Mucosa of descending colon (tissue), 3 donors: ENCODE data around the gene KCNH5. TPM values are rescaled to one million over a fixed set of nuclear protein-coding genes. Genes with fewer than 3 reads are reported as not detected.
"Not testable (repeated sequence)": the region's sequence is repeated elsewhere in the genome, so short reads cannot be mapped to it uniquely, and the experiment has no call there.

ENCODE experiments used
- ATAC-seq: fragments of 200-7000 bp; cut with Tn5 transposase; one replicate; pipeline ENCODE4 v1.9.1; 2020; ENCODE audit warnings: mild to moderate bottlenecking, moderate library complexity
- DNase-seq, 3 donors: peaks; one replicate each; pipeline ENCODE4 v3.0.0-alpha.2; 2020
- H3K36me3 ChIP-seq: fragments of 200-600 bp; one replicate; pipeline ENCODE4 v1.8.0; 2021; ENCODE audit warnings: low read depth, mild to moderate bottlenecking
- H3K4me1 ChIP-seq: fragments of 200-600 bp; one replicate; pipeline ENCODE4 v1.8.0; 2021; ENCODE audit warnings: low read depth, mild to moderate bottlenecking
- H3K4me3 ChIP-seq: fragments of 200-600 bp; one replicate; pipeline ENCODE4 v1.8.0; 2021; ENCODE audit warnings: mild to moderate bottlenecking
- H3K9me3 ChIP-seq: fragments of 200-600 bp; one replicate; pipeline ENCODE4 v1.8.0; 2021; ENCODE audit warnings: mild to moderate bottlenecking
- intact Hi-C, 2 donors: fragments of 100-400 bp; cut with DNase I in 1 of 2; cut with micrococcal nuclease in 1 of 2; formaldehyde crosslinking; loops; one replicate each; pipeline versions ENCODE4 v1.11.0 to v1.11.1; 2022; cut with DNase I, micrococcal nuclease
- total RNA-seq, 3 donors: library from RNA; stranded (reverse); fragmentation: NEBNext Ultra II Directional in 2 of 3; extraction: Animal tissue kit (Norgen Biotek cat#: 25700) in 2 of 3; gene quantifications; one replicate each; pipeline versions ENCODE4 v1.2.1 to v1.2.4, GENCODE V29; 2021 to 2023
- TF ChIP-seq, protein P1 (sequence below): fragments of 200-600 bp; IDR thresholded peaks from one replicate; pipeline ENCODE4 v1.8.0; 2022; ENCODE audit warnings: antibody characterized with exemption, mild to moderate bottlenecking
- donor health status: DM: no; HTN: no; CAD: no; lungs with moderate emphysema.
- donor health status: DM: no; HTN: no; CAD: no.
- donor health status: DM: no; HTN: yes; CAD: no.

KCNH5 gene
- total RNA-seq, 3 donors from 2014 or later: 0.28 TPM; not detected in 2

DNA sequence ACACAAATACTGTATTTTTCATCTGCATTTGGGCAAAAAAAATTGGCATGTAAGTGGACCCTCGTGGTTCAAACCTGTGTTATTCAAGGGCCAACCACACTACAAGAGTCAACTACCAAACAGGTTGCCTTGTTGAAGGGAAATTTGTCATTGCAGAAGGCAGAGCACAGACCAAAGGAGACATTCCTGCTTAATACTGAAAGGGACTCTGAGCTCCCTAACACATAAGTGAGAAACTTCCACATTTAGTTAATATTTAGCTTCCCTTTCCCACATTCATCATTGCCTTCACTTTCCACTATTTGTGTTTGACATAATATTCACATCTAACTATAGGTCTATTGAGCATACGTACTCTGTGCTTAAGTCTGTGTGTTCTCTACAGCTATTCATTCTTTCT is 266.9 kb downstream of the KCNH5 start:
- ATAC-seq (no peak), DNase-seq (no peak)
- no peaks in the 10 kb centered on the region for H3K4me1 ChIP-seq
- intact Hi-C loops: no loop called here
- H3K4me3 ChIP-seq: no peak overlapping the region
- H3K36me3 ChIP-seq: no peaks in the 10 kb centered on the region
- TF ChIP-seq, protein P1, sequence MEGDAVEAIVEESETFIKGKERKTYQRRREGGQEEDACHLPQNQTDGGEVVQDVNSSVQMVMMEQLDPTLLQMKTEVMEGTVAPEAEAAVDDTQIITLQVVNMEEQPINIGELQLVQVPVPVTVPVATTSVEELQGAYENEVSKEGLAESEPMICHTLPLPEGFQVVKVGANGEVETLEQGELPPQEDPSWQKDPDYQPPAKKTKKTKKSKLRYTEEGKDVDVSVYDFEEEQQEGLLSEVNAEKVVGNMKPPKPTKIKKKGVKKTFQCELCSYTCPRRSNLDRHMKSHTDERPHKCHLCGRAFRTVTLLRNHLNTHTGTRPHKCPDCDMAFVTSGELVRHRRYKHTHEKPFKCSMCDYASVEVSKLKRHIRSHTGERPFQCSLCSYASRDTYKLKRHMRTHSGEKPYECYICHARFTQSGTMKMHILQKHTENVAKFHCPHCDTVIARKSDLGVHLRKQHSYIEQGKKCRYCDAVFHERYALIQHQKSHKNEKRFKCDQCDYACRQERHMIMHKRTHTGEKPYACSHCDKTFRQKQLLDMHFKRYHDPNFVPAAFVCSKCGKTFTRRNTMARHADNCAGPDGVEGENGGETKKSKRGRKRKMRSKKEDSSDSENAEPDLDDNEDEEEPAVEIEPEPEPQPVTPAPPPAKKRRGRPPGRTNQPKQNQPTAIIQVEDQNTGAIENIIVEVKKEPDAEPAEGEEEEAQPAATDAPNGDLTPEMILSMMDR: no peak
- H3K9me3 ChIP-seq: peaks cover 33% of the 10 kb centered on the region

DNA sequence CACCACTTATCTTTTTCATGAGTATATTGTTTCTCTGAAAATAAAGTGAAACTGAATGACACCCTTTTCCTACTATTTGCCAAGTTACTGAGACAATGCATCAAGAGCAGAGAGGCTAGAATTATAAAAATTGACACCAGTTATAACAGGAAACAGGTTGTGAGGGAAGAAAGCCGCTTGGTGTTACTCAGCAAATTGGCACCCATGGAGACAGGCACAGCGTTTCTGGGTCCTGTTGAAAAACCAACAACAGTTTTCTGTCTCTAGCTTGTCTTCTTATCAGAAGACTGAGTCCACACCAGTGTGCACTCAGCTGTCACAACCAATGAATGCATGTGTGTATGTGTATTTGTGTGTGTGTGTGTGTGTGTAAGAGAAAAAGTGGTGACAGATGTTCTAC is 267.7 kb downstream of the KCNH5 start:
- peaks cover 31% of the 10 kb centered on the region for H3K9me3 ChIP-seq
- DNase-seq (no peak), ATAC-seq (no peak)
- TF ChIP-seq, protein P1: no peak
- intact Hi-C loops: no loop called here
- no peaks in the 10 kb centered on the region for H3K4me1 ChIP-seq
- H3K4me3 ChIP-seq: no peak overlapping the region
- no peaks in the 10 kb centered on the region for H3K36me3 ChIP-seq

DNA sequence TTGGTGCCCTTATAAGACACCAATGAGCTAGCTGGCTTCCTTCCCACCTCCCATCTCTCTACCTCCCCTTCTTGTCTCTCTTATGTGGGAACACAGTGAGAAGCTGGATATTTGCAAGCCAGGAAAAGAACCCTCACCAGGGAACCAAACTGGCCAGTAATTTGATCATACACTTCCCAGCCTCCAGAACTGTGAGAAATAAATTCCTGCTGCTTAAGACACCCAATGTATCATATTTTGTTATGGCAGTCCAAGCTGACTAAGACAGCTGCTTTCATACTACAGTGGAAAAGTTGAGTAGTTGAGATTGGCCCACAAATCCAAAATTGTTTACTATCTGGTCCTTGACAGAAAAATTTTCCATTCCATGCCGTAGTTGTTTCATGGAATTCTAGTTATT is 269.0 kb downstream of the KCNH5 start:
- H3K4me1 ChIP-seq: no peaks in the 10 kb centered on the region
- intact Hi-C loops: no loop called here

DNA sequence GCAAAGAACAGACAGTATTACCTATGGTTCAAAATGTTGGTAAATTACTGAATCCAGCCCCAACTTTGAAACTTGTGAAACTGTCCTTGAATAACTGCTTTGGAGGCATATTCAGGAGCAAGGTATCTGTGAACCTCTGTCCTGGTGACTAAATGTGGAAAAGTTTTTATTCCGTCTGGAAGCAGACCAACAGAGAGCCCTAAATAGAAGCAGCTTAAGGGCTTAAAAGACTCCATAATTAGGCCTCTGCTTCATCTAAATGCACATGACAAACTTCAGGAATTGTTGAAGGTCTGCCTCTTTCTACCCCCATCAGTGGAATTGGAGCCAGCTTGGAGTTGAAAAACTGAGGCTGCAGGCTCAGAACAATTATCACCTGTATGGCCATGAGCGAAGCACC is 276.5 kb downstream of the KCNH5 start:
- Histone ChIP-seq H3K9me3 (peaks cover 25% of the 10 kb centered on the region), H3K4me3 (no peak overlapping the region), H3K36me3 (no peaks in the 10 kb centered on the region), H3K4me1 (no peaks in the 10 kb centered on the region)
- TF ChIP-seq, protein P1: no peak
- DNase-seq: no peak
- no peak for ATAC-seq
- intact Hi-C loops: no loop called here

More for the DNA sequence above, 269.0 kb downstream of the KCNH5 start:
- no peak for DNase-seq
- no peaks in the 10 kb centered on the region for H3K36me3 ChIP-seq
- no peak overlapping the region for H3K4me3 ChIP-seq
- no peak for ATAC-seq
- H3K9me3 ChIP-seq: peaks cover 27% of the 10 kb centered on the region
- TF ChIP-seq, protein P1: no peak

DNA sequence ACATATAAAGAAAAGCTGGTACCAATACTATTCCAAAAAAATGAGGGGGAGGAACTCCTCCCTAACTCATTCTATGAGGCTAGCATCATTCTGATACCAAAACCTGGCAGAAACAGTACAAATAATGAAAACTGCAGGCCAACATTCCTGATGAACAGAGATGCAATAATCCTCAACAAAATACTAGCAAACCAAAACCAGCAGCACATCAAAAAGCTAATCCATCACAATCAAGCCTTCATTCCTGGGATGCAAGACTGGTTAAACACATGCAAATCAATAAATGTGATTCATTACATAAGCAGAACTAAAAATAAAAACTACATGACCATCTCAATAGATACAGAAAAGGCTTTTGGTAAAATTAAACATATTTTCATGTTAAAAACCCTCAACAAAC is 281.3 kb downstream of the KCNH5 start:
- DNase-seq (no peak), ATAC-seq (no peak)
- Histone ChIP-seq H3K36me3 (no peaks in the 10 kb centered on the region), H3K9me3 (peaks cover 41% of the 10 kb centered on the region), H3K4me3 (no peak overlapping the region), H3K4me1 (no peaks in the 10 kb centered on the region)
- intact Hi-C loops: no loop called here
- TF ChIP-seq, protein P1: no peak

DNA sequence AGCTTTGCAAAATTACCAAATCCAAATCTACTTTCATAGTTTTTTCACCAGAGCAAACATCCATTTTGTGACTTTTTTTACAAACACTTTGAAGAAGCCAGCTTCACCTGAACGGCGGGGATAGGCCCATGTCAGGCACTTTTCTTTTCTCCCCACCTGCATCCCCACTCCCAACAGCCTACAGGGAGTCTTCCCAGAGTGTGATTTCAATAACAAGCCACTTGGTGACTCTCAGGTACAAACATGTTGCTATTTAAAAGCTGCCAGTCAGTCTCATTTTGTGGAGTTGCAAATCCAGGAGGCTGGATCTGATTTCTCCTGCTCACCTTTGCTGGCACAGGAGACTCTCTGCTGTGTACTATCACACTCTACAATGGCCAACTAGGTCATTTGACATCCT is 285.5 kb downstream of the KCNH5 start:
- DNase-seq (no peak), ATAC-seq (no peak)
- TF ChIP-seq, protein P1: no peak
- Histone ChIP-seq H3K9me3 (peaks cover 48% of the 10 kb centered on the region), H3K4me3 (no peak overlapping the region), H3K36me3 (no peaks in the 10 kb centered on the region), H3K4me1 (no peaks in the 10 kb centered on the region)
- intact Hi-C loops: no loop called here

DNA sequence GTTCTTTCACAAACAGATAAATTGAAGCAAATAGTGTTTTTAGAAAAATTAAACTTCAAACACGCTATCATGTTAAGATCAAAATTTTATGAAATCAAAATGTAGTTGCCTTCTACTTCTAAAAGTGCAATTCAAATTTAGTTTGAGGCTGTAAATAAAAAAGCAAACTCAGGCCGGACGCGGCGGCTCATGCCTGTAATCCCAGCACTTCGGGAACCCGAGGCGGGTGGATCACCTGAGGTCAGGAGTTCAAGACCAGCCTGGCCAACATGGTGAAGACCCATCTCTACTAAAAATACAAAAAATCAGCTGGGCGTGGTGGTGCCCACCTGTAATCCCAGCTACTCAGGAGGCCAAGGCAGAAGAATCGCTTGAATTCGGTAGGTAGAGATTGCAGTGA is 298.4 kb downstream of the KCNH5 start:
- H3K4me1 ChIP-seq, DNase-seq, intact Hi-C loops, H3K36me3 ChIP-seq, ATAC-seq, H3K4me3 ChIP-seq: not testable (repeated sequence)
- peaks cover 13% of the 10 kb centered on the region for H3K9me3 ChIP-seq
